PC-3 (cell line): ENCODE measurements around the gene HS3ST5. TPM values are rescaled to one million over a fixed set of nuclear protein-coding genes. Genes with fewer than 3 reads are reported as not detected.
A peak's percentile ranks its signal among the peaks of the same experiment; 100 is the strongest.

Source experiments
- ATAC-seq: fragments of 200-7000 bp; cut with Tn5 transposase; 2 replicates; pipeline ENCODE4 v1.9.1; 2020; ENCODE audit warnings: mild to moderate bottlenecking, moderate library complexity
- BruUV-seq: library from RNA; stranded (reverse); fragments of 400-500 nt; replicated peaks from 2 replicates; lab custom pipeline; 2021; lab: Mats Ljungman, UMichigan
- CTCF ChIA-PET: fragments of 300-600 bp; sonication (Branson Sonifier 250); formaldehyde crosslinking; loops from one replicate; lab custom pipeline; 2022; ENCODE audit warnings: antibody characterized with exemption; lab: Charles Lee
- POLR2A ChIA-PET: fragments of 300-600 bp; sonication (Branson Sonifier 250); formaldehyde crosslinking; loops from one replicate; lab custom pipeline; 2022; ENCODE audit warnings: antibody characterized with exemption; ENCODE audit not compliant: unreplicated experiment; lab: Charles Lee
- DNase-seq: peaks from one replicate; pipeline ENCODE4 v3.0.0-alpha.2; 2015
- H2AFZ ChIP-seq: fragments of 300-600 bp; sonication (generic); 2 replicates; pipeline ENCODE4 v1.6.0; 2016; ENCODE audit warnings: antibody characterized with exemption, low read length
- H3F3A ChIP-seq: fragments of 300-600 bp; sonication (generic); one replicate; pipeline ENCODE4 v1.6.0; 2017; ENCODE audit warnings: antibody characterized with exemption, low read length, control low read depth, mild to moderate bottlenecking; ENCODE audit not compliant: unreplicated experiment
- H3K27ac ChIP-seq: fragments of 300-600 bp; sonication (generic); 2 replicates; pipeline ENCODE4 v1.5.1; 2016; ENCODE audit warnings: mild to moderate bottlenecking, low read length
- H3K27me3 ChIP-seq: fragments of 300-600 bp; sonication (generic); 2 replicates; pipeline ENCODE4 v1.6.1; 2016; ENCODE audit warnings: low read length, mixed read lengths
- H3K36me3 ChIP-seq: fragments of 300-600 bp; sonication (generic); 2 replicates; pipeline ENCODE4 v1.6.1; 2016; ENCODE audit warnings: low read depth, mixed run types, low read length, mixed read lengths
- H3K4me1 ChIP-seq: fragments of 300-600 bp; sonication (generic); 2 replicates; pipeline ENCODE4 v1.5.1; 2016; ENCODE audit warnings: low read length; ENCODE audit not compliant: insufficient read depth
- H3K4me2 ChIP-seq: fragments of 300-600 bp; sonication (generic); 2 replicates; pipeline ENCODE4 v1.6.0; 2016; ENCODE audit warnings: low read length
- H3K4me3 ChIP-seq: fragments of 300-600 bp; sonication (generic); 2 replicates; pipeline ENCODE4 v1.5.1; 2016; ENCODE audit warnings: mild to moderate bottlenecking, low read length, mixed read lengths
- H3K79me2 ChIP-seq: fragments of 300-600 bp; sonication (generic); 2 replicates; pipeline ENCODE4 v1.6.1; 2017; ENCODE audit warnings: low read length, mixed read lengths
- H3K9ac ChIP-seq: fragments of 300-600 bp; sonication (generic); 2 replicates; pipeline ENCODE4 v1.6.0; 2016; ENCODE audit warnings: mild to moderate bottlenecking, low read length
- H3K9me2 ChIP-seq: fragments of 300-600 bp; sonication (generic); replicated peaks from 2 replicates; pipeline ENCODE4 v1.6.1; 2016; ENCODE audit warnings: mixed run types, low read length, mixed read lengths
- H3K9me3 ChIP-seq: fragments of 300-600 bp; sonication (generic); 2 replicates; pipeline ENCODE4 v1.6.1; 2016; ENCODE audit warnings: low read length, mixed read lengths
- H4K20me1 ChIP-seq: fragments of 300-600 bp; sonication (generic); 2 replicates; pipeline ENCODE4 v1.6.1; 2016; ENCODE audit warnings: low read length, mixed read lengths
- CTCF ChIP-seq: fragments of 300-600 bp; sonication (generic); conservative IDR thresholded peaks from 2 replicates; pipeline ENCODE4 v1.5.1; 2017; ENCODE audit warnings: antibody characterized with exemption, low read depth, mild to moderate bottlenecking, low read length
- EZH2 ChIP-seq: fragments of 300-600 bp; sonication (generic); IDR thresholded peaks from one replicate; pipeline ENCODE4 v1.6.1; 2017; ENCODE audit warnings: antibody characterized with exemption, mild to moderate bottlenecking, low read length; ENCODE audit not compliant: unreplicated experiment
- EZH2phosphoT487 ChIP-seq: fragments of 300-600 bp; sonication (generic); IDR thresholded peaks from 2 replicates; pipeline ENCODE4 v1.6.1; 2018; ENCODE audit warnings: mild to moderate bottlenecking, antibody characterized with exemption, low read length, borderline replicate concordance
- intact Hi-C: fragments of 100-400 bp; cut with micrococcal nuclease; formaldehyde crosslinking; loops from 2 replicates; pipeline ENCODE4 v1.9.0; 2023
- total RNA-seq: library from RNA; depleted of rRNA; stranded (reverse); fragments of >200 nt; gene quantifications from 2 replicates; pipeline ENCODE4 v1.2.3, GENCODE V29; 2014

HS3ST5 gene
- total RNA-seq, 1 experiment from 2014 or later: 1.2 TPM

- Histone ChIP-seq H4K20me1 (no peaks in the 10 kb centered on the region), H3K27me3 (no peaks in the 10 kb centered on the region), H3K79me2 (no peaks in the 10 kb centered on the region), H3F3A (no peaks in the 10 kb centered on the region), H3K9ac (no peak overlapping the region), H2AFZ (no peak overlapping the region), H3K27ac (no peak overlapping the region), H3K36me3 (no peaks in the 10 kb centered on the region), H3K4me2 (no peak overlapping the region), H3K9me2 (no peaks in the 10 kb centered on the region), H3K4me3 (no peak overlapping the region), H3K9me3 (no peaks in the 10 kb centered on the region), H3K4me1 (no peaks in the 10 kb centered on the region)
- DNase-seq: no peak
- TF ChIP-seq EZH2phosphoT487 (no peak), EZH2 (no peak), CTCF (no peak)
- BruUV-seq: no TSS peak
- no peak for ATAC-seq
- intact Hi-C loops: loop anchor here (5.0 kb wide), 1 partner anchor 130 kb away; no protein-coding TSS in a partner anchor
- POLR2A ChIA-PET: no interaction called here
- CTCF ChIA-PET: no interaction called here
Observed at GRCh38 chr6:114172576-114173260, 170.1 kb downstream of the HS3ST5 start.

GRCh38 chr6:114171473-114171872 is 171.3 kb downstream of the HS3ST5 start:
- ChIA-PET CTCF (no interaction called here), POLR2A (no interaction called here)
- intact Hi-C loops: loop anchor here (5.0 kb wide), 1 partner anchor 131 kb away; no protein-coding TSS in a partner anchor
- Histone ChIP-seq H3F3A (no peaks in the 10 kb centered on the region), H3K36me3 (no peaks in the 10 kb centered on the region), H4K20me1 (no peaks in the 10 kb centered on the region), H3K4me3 (no peak overlapping the region), H2AFZ (no peak overlapping the region), H3K9me2 (no peaks in the 10 kb centered on the region), H3K9me3 (no peaks in the 10 kb centered on the region), H3K27ac (no peak overlapping the region), H3K9ac (no peak overlapping the region), H3K4me1 (no peaks in the 10 kb centered on the region), H3K79me2 (no peaks in the 10 kb centered on the region), H3K4me2 (no peak overlapping the region), H3K27me3 (no peaks in the 10 kb centered on the region)
- no peak for DNase-seq
- no peak for ATAC-seq
- no TSS peak for BruUV-seq
- no peak for TF ChIP-seq EZH2phosphoT487
- no peak for TF ChIP-seq EZH2
- TF ChIP-seq CTCF: no peak

GRCh38 chr6:114170958-114171387 is 171.8 kb downstream of the HS3ST5 start:
- no peaks in the 10 kb centered on the region for H3K9me3 ChIP-seq
- peak; percentile 38 for ATAC-seq
- H3K36me3 ChIP-seq: no peaks in the 10 kb centered on the region
- H3K9ac ChIP-seq: no peak overlapping the region
- no peaks in the 10 kb centered on the region for H3K79me2 ChIP-seq
- no peak for DNase-seq
- no peak overlapping the region for H3K4me2 ChIP-seq
- H3K4me1 ChIP-seq: no peaks in the 10 kb centered on the region
- H4K20me1 ChIP-seq: no peaks in the 10 kb centered on the region
- no peak overlapping the region for H3K27ac ChIP-seq
- BruUV-seq: no TSS peak
- H2AFZ ChIP-seq: no peak overlapping the region
- H3K9me2 ChIP-seq: no peaks in the 10 kb centered on the region
- TF ChIP-seq EZH2 (no peak), CTCF (no peak), EZH2phosphoT487 (no peak)
- no peaks in the 10 kb centered on the region for H3F3A ChIP-seq
- H3K27me3 ChIP-seq: no peaks in the 10 kb centered on the region
- intact Hi-C loops: loop anchor here (5.0 kb wide), 1 partner anchor 131 kb away; no protein-coding TSS in a partner anchor
- H3K4me3 ChIP-seq: no peak overlapping the region
- POLR2A ChIA-PET: no interaction called here
- CTCF ChIA-PET: no interaction called here
